Vagina (tissue), 2 donors: ENCODE results near the gene EYS.

ENCODE experiments used
- POLR2A ChIP-seq, 2 donors: fragments of 450-650 bp; IDR thresholded peaks; one replicate each; pipeline ENCODE4 v1.6.1; 2017; ENCODE audit warnings: antibody characterized with exemption in 2 of 2, mild to moderate bottlenecking in 2 of 2, moderate library complexity in 2 of 2
- TF ChIP-seq, protein P1 (sequence below), 3 experiments: fragments of 450-650 bp in 2 of 3; fragments of 200-600 bp in 1 of 3; sonication (generic) in 1 of 3; IDR thresholded peaks; one replicate each; pipeline ENCODE4 v1.5.1; 2017 to 2019; ENCODE audit warnings: antibody characterized with exemption in 3 of 3, mild to moderate bottlenecking in 2 of 3, moderate library complexity in 2 of 3

GRCh38 chr6:63690221-63690620, 2016.8 kb downstream of the EYS start:
- TF ChIP-seq POLR2A (IDR thresholded peaks at IDR 0.05) = no peak
- TF ChIP-seq, protein P1, sequence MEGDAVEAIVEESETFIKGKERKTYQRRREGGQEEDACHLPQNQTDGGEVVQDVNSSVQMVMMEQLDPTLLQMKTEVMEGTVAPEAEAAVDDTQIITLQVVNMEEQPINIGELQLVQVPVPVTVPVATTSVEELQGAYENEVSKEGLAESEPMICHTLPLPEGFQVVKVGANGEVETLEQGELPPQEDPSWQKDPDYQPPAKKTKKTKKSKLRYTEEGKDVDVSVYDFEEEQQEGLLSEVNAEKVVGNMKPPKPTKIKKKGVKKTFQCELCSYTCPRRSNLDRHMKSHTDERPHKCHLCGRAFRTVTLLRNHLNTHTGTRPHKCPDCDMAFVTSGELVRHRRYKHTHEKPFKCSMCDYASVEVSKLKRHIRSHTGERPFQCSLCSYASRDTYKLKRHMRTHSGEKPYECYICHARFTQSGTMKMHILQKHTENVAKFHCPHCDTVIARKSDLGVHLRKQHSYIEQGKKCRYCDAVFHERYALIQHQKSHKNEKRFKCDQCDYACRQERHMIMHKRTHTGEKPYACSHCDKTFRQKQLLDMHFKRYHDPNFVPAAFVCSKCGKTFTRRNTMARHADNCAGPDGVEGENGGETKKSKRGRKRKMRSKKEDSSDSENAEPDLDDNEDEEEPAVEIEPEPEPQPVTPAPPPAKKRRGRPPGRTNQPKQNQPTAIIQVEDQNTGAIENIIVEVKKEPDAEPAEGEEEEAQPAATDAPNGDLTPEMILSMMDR (IDR thresholded peaks at IDR 0.05) = no peak
